A549 (cell line): Measurements from ENCODE around the gene WDR33. TPM values are rescaled to one million over a fixed set of nuclear protein-coding genes. Genes with fewer than 3 reads are reported as not detected.

ENCODE experiments used
- ATAC-seq, 2 experiments: fragments of 200-7000 bp in 1 of 2; fragments of >200 bp in 1 of 2; cut with Nextera tagmentation in 1 of 2; cut with Tn5 transposase in 1 of 2; 3 replicates each; pipeline versions ENCODE4 v1.8.0 to v1.9.1; 2018 to 2020; ENCODE audit warnings: mild to moderate bottlenecking in 1 of 2, moderate library complexity in 1 of 2
- CTCF ChIA-PET: fragments of 300-600 bp; sonication (Branson Sonifier 250); formaldehyde crosslinking; extraction: SDS; loops from one replicate; lab custom pipeline; 2021; ENCODE audit warnings: antibody characterized with exemption, inconsistent platforms; lab: Yijun Ruan, JAX
- POLR2A ChIA-PET: fragments of 350-600 bp; formaldehyde crosslinking; extraction: SDS; loops from one replicate; lab custom pipeline; 2021; ENCODE audit warnings: antibody characterized with exemption, inconsistent platforms; lab: Yijun Ruan, JAX
- DNase-seq, 2 experiments: peaks; one replicate each; pipeline versions ENCODE4 v3.0.0 to v3.0.0-alpha.2; 2011 to 2016; ENCODE audit warnings: low read depth in 1 of 2, low spot score in 1 of 2
- FAIRE-seq: peaks from 2 replicates; lab custom pipeline; 2011; peaks lifted over from hg19 to GRCh38; lab: Jason Lieb, UNC
- H3K27ac ChIP-seq, 2 experiments: fragments of >200 bp; sonication (Bioruptor Twin); formaldehyde crosslinking; 3 replicates each; pipeline ENCODE4 v1.5.1; 2016 to 2017
- H3K4me1 ChIP-seq: fragments of >200 bp; sonication (Bioruptor Twin); formaldehyde crosslinking; 3 replicates; pipeline ENCODE4 v1.6.1; 2016
- H3K4me2 ChIP-seq: fragments of >200 bp; sonication (Bioruptor Twin); formaldehyde crosslinking; 3 replicates; pipeline ENCODE4 v1.6.1; 2016
- H3K4me3 ChIP-seq: fragments of >200 bp; sonication (Bioruptor Twin); formaldehyde crosslinking; 3 replicates; pipeline ENCODE4 v1.5.1; 2016
- H3K9me3 ChIP-seq: fragments of >200 bp; sonication (Bioruptor Twin); formaldehyde crosslinking; 3 replicates; pipeline ENCODE4 v1.6.1; 2016
- BHLHE40 ChIP-seq: IDR thresholded peaks from 2 replicates; pipeline ENCODE4 v1.6.1; 2012; ENCODE audit warnings: low read depth, low read length, inconsistent platforms
- CBX2 ChIP-seq: fragments of 200-600 bp; sonication (generic); IDR thresholded peaks from 2 replicates; pipeline ENCODE4 v1.6.1; 2016; ENCODE audit warnings: low read depth, mild to moderate bottlenecking, borderline replicate concordance
- CHD2 ChIP-seq: fragments of 150-350 bp; IDR thresholded peaks from 2 replicates; pipeline ENCODE4 v1.6.1; 2014; ENCODE audit warnings: low read length; ENCODE audit not compliant: partially characterized antibody
- CHD4 ChIP-seq: fragments of 200-600 bp; sonication (generic); IDR thresholded peaks from 2 replicates; pipeline ENCODE4 v1.6.1; 2016; ENCODE audit warnings: antibody characterized with exemption, mild to moderate bottlenecking, borderline replicate concordance
- EHF ChIP-seq: fragments of 250-450 bp; sonication (Bioruptor Pico); IDR thresholded peaks from 2 replicates; pipeline ENCODE4 v1.5.0; 2020; ENCODE audit warnings: mild to moderate bottlenecking
- EP300 ChIP-seq, 2 experiments: fragments of >200 bp; sonication (Bioruptor Twin); formaldehyde crosslinking; IDR thresholded peaks; 2 replicates in 1 of 2; 3 replicates in 1 of 2; pipeline ENCODE4 v1.6.1; 2016 to 2017
- ESRRA ChIP-seq: fragments of 150-350 bp; IDR thresholded peaks from 2 replicates; pipeline ENCODE4 v1.6.1; 2014; ENCODE audit warnings: mild to moderate bottlenecking, low read length, borderline replicate concordance
- FOXS1 ChIP-seq: fragments of 250-450 bp; sonication (Bioruptor Pico); IDR thresholded peaks from 2 replicates; pipeline ENCODE4 v1.5.0; 2020; ENCODE audit warnings: mild to moderate bottlenecking, moderate library complexity
- HDAC2 ChIP-seq: fragments of 200-600 bp; sonication (generic); IDR thresholded peaks from 2 replicates; pipeline ENCODE4 v1.6.1; 2016
- HOXA7 ChIP-seq: fragments of 250-450 bp; sonication (Bioruptor Pico); IDR thresholded peaks from 2 replicates; pipeline ENCODE4 v1.5.0; 2020; ENCODE audit warnings: mild to moderate bottlenecking, moderate library complexity
- JUN ChIP-seq, 2 experiments: fragments of >200 bp; sonication (Bioruptor Twin); formaldehyde crosslinking; IDR thresholded peaks; 2 replicates in 1 of 2; 3 replicates in 1 of 2; pipeline ENCODE4 v1.6.1; 2016 to 2017
- KDM5A ChIP-seq: fragments of 200-600 bp; sonication (generic); IDR thresholded peaks from 2 replicates; pipeline ENCODE4 v1.6.1; 2016; ENCODE audit warnings: antibody characterized with exemption, mild to moderate bottlenecking
- MAX ChIP-seq: IDR thresholded peaks from 2 replicates; pipeline ENCODE4 v1.6.1; 2012
- MYC ChIP-seq: IDR thresholded peaks from 2 replicates; pipeline ENCODE4 v1.6.1; 2012; ENCODE audit warnings: mild to moderate bottlenecking, inconsistent platforms, low read length, improper control_type of control experiment, borderline replicate concordance
- NFE2L2 ChIP-seq: fragments of 150-350 bp; conservative IDR thresholded peaks from 2 replicates; pipeline ENCODE4 v1.6.1; 2014; ENCODE audit warnings: low read length
- NPAS2 ChIP-seq: fragments of 250-450 bp; sonication (Bioruptor Pico); IDR thresholded peaks from 2 replicates; pipeline ENCODE4 v1.8.0; 2022; ENCODE audit warnings: mild to moderate bottlenecking, moderate library complexity, borderline replicate concordance
- POLR2AphosphoS2 ChIP-seq: conservative IDR thresholded peaks from 2 replicates; pipeline ENCODE4 v1.6.1; 2012; ENCODE audit warnings: low read length, improper control_type of control experiment, inconsistent platforms
- REST ChIP-seq: fragments of 200-600 bp; sonication (generic); IDR thresholded peaks from 2 replicates; pipeline ENCODE4 v1.6.1; 2016; ENCODE audit warnings: antibody characterized with exemption, mild to moderate bottlenecking, moderate library complexity
- SMC3 ChIP-seq: fragments of >200 bp; sonication (Bioruptor Twin); formaldehyde crosslinking; IDR thresholded peaks from 3 replicates; pipeline ENCODE4 v1.6.1; 2018; ENCODE audit warnings: inconsistent platforms
- TFCP2L1 ChIP-seq: fragments of 250-450 bp; sonication (Bioruptor Pico); IDR thresholded peaks from 2 replicates; pipeline ENCODE4 v1.5.0; 2021; ENCODE audit warnings: mild to moderate bottlenecking
- ZFP36 ChIP-seq: fragments of 450-650 bp; IDR thresholded peaks from 2 replicates; pipeline ENCODE4 v1.6.1; 2014; ENCODE audit warnings: borderline replicate concordance; ENCODE audit not compliant: partially characterized antibody
- ZNF302 ChIP-seq: fragments of 250-450 bp; sonication (Bioruptor Pico); IDR thresholded peaks from 2 replicates; pipeline ENCODE4 v1.9.0; 2021; ENCODE audit warnings: inconsistent platforms, mild to moderate bottlenecking, moderate library complexity
- WGBS: methylation state at CpG from one replicate; pipeline ENCODE4 v1.1.6; 2017; ENCODE audit errors: missing lambda C conversion rate; 5-methylcytosine and 5-hydroxymethylcytosine counted together
- polyA plus RNA-seq, 4 experiments: library from polyadenylated mRNA; depleted of rRNA in 3 of 4; stranded (reverse); fragments of >200 nt; fragmentation: RNase III in 1 of 4; extraction: RNeasy Plus Mini Kit Qiagen cat#74134 plus additional on column Dnase treatment in 1 of 4; gene quantifications; 2 replicates in 3 of 4; 3 replicates in 1 of 4; pipeline ENCODE4 v1.2.3, GENCODE V29; 2011 to 2017
- TF ChIP-seq, protein P1 (sequence below): fragments of 150-350 bp; IDR thresholded peaks from 2 replicates; pipeline ENCODE4 v1.6.1; 2014; ENCODE audit warnings: low read depth, mild to moderate bottlenecking, low read length
- TF ChIP-seq, protein P2 (sequence below): IDR thresholded peaks from 2 replicates; pipeline ENCODE4 v1.6.1; 2012

The WDR33 gene
- polyA plus RNA-seq, 2 of the 4 experiments (the other 2 are of a cell fraction): 21.3 to 67.1 TPM

- Histone ChIP-seq H3K4me1 (peaks cover 5% of the 10 kb centered on the region; the same call in 2 of the 3 replicates), H3K9me3 (no peaks in the 10 kb centered on the region), H3K4me3 (no peak overlapping the region), H3K27ac (no peak overlapping the region), H3K4me2 (no peak overlapping the region)
- 90% methylated on average over 10 of the region's 15 CpGs for WGBS
- POLR2A ChIA-PET: no interaction called here
- CTCF ChIA-PET: interaction anchor here (0.9 to 1.7 kb wide), 3 partner anchors 18 to 88 kb away, joined by 3 to 5 read pairs (median 5); no protein-coding TSS in a partner anchor
- FAIRE-seq (no peak), DNase-seq (no peak), ATAC-seq (no peak)
- TF ChIP-seq EP300 (IDR thresholded peaks at IDR 0.05) (no peak), FOXS1 (CRISPR knock-in tag) (no peak), SMC3 (no peak), NPAS2 (CRISPR knock-in tag) (no peak), MAX (no peak), TFCP2L1 (CRISPR knock-in tag) (no peak), ESRRA (no peak), KDM5A (no peak)
- TF ChIP-seq, protein P1, sequence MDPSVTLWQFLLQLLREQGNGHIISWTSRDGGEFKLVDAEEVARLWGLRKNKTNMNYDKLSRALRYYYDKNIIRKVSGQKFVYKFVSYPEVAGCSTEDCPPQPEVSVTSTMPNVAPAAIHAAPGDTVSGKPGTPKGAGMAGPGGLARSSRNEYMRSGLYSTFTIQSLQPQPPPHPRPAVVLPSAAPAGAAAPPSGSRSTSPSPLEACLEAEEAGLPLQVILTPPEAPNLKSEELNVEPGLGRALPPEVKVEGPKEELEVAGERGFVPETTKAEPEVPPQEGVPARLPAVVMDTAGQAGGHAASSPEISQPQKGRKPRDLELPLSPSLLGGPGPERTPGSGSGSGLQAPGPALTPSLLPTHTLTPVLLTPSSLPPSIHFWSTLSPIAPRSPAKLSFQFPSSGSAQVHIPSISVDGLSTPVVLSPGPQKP: no peak
Observed at GRCh38 chr2:127679680-127680361, 131.2 kb downstream of the WDR33 start.

DNA sequence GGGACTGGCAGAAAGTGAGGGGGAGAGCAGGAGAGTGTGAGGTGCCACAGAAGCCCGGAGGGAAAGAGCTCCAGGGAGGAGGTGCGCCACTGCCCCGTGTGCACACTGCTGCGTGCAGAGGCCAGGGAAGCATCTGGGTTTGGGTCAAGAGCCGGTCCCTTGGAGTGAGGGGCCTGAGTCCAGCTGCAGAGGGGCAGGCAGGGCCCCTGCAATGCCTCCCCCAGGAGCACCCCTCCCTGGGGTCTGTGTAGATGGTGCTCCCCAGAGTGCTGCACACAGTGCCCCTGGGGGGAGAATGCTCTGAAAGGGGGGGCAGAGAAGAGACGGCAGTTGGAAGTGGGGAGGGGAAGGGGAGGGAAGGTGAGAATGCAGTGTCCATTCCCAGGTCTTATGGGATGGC, 132.0 kb downstream of the WDR33 start:
- POLR2A ChIA-PET: no interaction called here
- no peak for TF ChIP-seq BHLHE40
- no peak for TF ChIP-seq POLR2AphosphoS2
- TF ChIP-seq EHF (CRISPR knock-in tag): no peak
- TF ChIP-seq, protein P2, sequence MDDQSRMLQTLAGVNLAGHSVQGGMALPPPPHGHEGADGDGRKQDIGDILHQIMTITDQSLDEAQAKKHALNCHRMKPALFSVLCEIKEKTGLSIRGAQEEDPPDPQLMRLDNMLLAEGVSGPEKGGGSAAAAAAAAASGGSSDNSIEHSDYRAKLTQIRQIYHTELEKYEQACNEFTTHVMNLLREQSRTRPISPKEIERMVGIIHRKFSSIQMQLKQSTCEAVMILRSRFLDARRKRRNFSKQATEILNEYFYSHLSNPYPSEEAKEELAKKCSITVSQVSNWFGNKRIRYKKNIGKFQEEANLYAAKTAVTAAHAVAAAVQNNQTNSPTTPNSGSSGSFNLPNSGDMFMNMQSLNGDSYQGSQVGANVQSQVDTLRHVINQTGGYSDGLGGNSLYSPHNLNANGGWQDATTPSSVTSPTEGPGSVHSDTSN: no peak
- no peak for TF ChIP-seq TFCP2L1 (CRISPR knock-in tag)
- TF ChIP-seq CHD2: no peak
- TF ChIP-seq JUN (IDR thresholded peaks at IDR 0.05): no peak
- TF ChIP-seq HOXA7 (CRISPR knock-in tag): no peak
- TF ChIP-seq CHD4: no peak
- no peak for TF ChIP-seq CBX2
- no peak for TF ChIP-seq MYC
- TF ChIP-seq ZNF302 (CRISPR knock-in tag): no peak
- TF ChIP-seq SMC3: no peak
- no peak for TF ChIP-seq ZFP36
- TF ChIP-seq REST: no peak
- TF ChIP-seq NFE2L2: no peak
- TF ChIP-seq HDAC2: no peak
- DNase-seq (no peak), FAIRE-seq (no peak), ATAC-seq (no peak)
- 61% methylated on average over 5 of the region's 6 CpGs for WGBS
- Histone ChIP-seq H3K4me3 (no peak overlapping the region), H3K27ac (no peak overlapping the region), H3K4me2 (no peak overlapping the region), H3K9me3 (no peaks in the 10 kb centered on the region), H3K4me1 (peaks cover 11% of the 10 kb centered on the region)
- CTCF ChIA-PET: interaction anchor here (1.1 kb wide), 1 partner anchor 87 kb away, joined by 3 read pairs; no protein-coding TSS in a partner anchor
